GM18502 (cell line): ENCODE measurements around the gene NLGN4Y.

Experiments used
- ATAC-seq: cut with Tn5 transposase; IDR thresholded peaks from one replicate; pipeline ENCODE4 v1.9.1; 2021; ENCODE audit warnings: mild to moderate bottlenecking; ENCODE audit not compliant: unreplicated experiment, poor library complexity

NLGN4Y gene

GRCh38 chrY:14641853-14642252, 117.5 kb downstream of the NLGN4Y start:
- ATAC-seq = no peak

- ATAC-seq = no peak
Observed at GRCh38 chrY:14644157-14644952, 120.0 kb downstream of the NLGN4Y start.

GRCh38 chrY:14679181-14679580, 154.9 kb downstream of the NLGN4Y start:
- no peak for ATAC-seq

GRCh38 chrY:14694543-14694942, 170.2 kb downstream of the NLGN4Y start:
- no peak for ATAC-seq

- no peak for ATAC-seq
Observed at GRCh38 chrY:14708158-14708557, 183.8 kb downstream of the NLGN4Y start.

GRCh38 chrY:14741596-14741995, 217.3 kb downstream of the NLGN4Y start:
- no peak for ATAC-seq

- no peak for ATAC-seq
Observed at GRCh38 chrY:14748329-14748728, 224.0 kb downstream of the NLGN4Y start.

- no peak for ATAC-seq
Observed at GRCh38 chrY:14755571-14755970, 231.2 kb downstream of the NLGN4Y start.

GRCh38 chrY:14762903-14763302, 238.6 kb downstream of the NLGN4Y start:
- ATAC-seq = no peak

GRCh38 chrY:14763600-14763999, 239.3 kb downstream of the NLGN4Y start:
- ATAC-seq = no peak

- no peak for ATAC-seq
Observed at GRCh38 chrY:14778208-14778607, 253.9 kb downstream of the NLGN4Y start.

- no peak for ATAC-seq
Observed at GRCh38 chrY:14793104-14793503, 268.8 kb downstream of the NLGN4Y start.

GRCh38 chrY:14793674-14794073, 269.3 kb downstream of the NLGN4Y start:
- ATAC-seq = no peak

- no peak for ATAC-seq
Observed at GRCh38 chrY:14798010-14798409, 273.7 kb downstream of the NLGN4Y start.

- ATAC-seq = no peak
Observed at GRCh38 chrY:14801096-14801495, 276.8 kb downstream of the NLGN4Y start.

- no peak for ATAC-seq
Observed at GRCh38 chrY:14802125-14802524, 277.8 kb downstream of the NLGN4Y start.

GRCh38 chrY:14804041-14804440, 279.7 kb downstream of the NLGN4Y start:
- no peak for ATAC-seq

GRCh38 chrY:14818452-14818851, 294.1 kb downstream of the NLGN4Y start:
- ATAC-seq = no peak

GRCh38 chrY:14822201-14822600, 297.9 kb downstream of the NLGN4Y start:
- no peak for ATAC-seq

GRCh38 chrY:14822906-14823305, 298.6 kb downstream of the NLGN4Y start:
- ATAC-seq = no peak

GRCh38 chrY:14824583-14824982, 300.3 kb downstream of the NLGN4Y start:
- no peak for ATAC-seq

- no peak for ATAC-seq
Observed at GRCh38 chrY:14825728-14826127, 301.4 kb downstream of the NLGN4Y start.
